Stimulated activated CD4-positive, alpha-beta T cell treated with anti-CD3 and anti-CD28 coated beads, Interleukin-1b, Interleukin-23, amount 100 ng/mL, for 48 hours (primary cell): ENCODE measurements around the gene CD3D.

Source experiments
- DNase-seq: peaks from one replicate; pipeline ENCODE4 v3.0.0-alpha.2; 2020

Gene CD3D

GRCh38 chr11:118342503-118343161, at the start of gene CD3D:
TSS of gene CD3D (minus strand) at chr11:118342705. CDS start at chr11:118342607, 98 bp downstream.
- peak; percentile 75 for DNase-seq

- DNase-seq, result no peak
These were observed 41.2 kb upstream of the CD3D start for GRCh38 chr11:118383657-118384056.

- DNase-seq, result no peak
These were observed 40.4 kb upstream of the CD3D start for GRCh38 chr11:118382954-118383353.

- DNase-seq, result no peak
These were observed 38.1 kb upstream of the CD3D start for GRCh38 chr11:118380571-118380970.

- DNase-seq, result no peak
These were observed 37.0 kb upstream of the CD3D start for GRCh38 chr11:118379497-118379896.

GRCh38 chr11:118375978-118376377, 33.5 kb upstream of the CD3D start:
- no peak for DNase-seq

GRCh38 chr11:118374729-118375128, 32.2 kb upstream of the CD3D start:
- no peak for DNase-seq

- DNase-seq, result no peak
These were observed 31.4 kb upstream of the CD3D start for GRCh38 chr11:118373871-118374270.

- no peak for DNase-seq
These were observed 30.8 kb upstream of the CD3D start for GRCh38 chr11:118373263-118373662.

- DNase-seq, result no peak
These were observed 28.3 kb upstream of the CD3D start for GRCh38 chr11:118370774-118371173.

GRCh38 chr11:118366287-118366686, 23.8 kb upstream of the CD3D start:
- DNase-seq, result no peak

GRCh38 chr11:118364956-118365615, 22.6 kb upstream of the CD3D start:
- no peak for DNase-seq

- DNase-seq, result peak; percentile 98
These were observed 16.9 kb upstream of the CD3D start, which contains the start of gene UBE4A for GRCh38 chr11:118359295-118359958. TSS of gene UBE4A (plus strand) at chr11:118359600. CDS start at chr11:118365081, 5,481 bp downstream.

- no peak for DNase-seq
These were observed 15.6 kb upstream of the CD3D start for GRCh38 chr11:118358071-118358470.

- DNase-seq, result no peak
These were observed 10.7 kb upstream of the CD3D start for GRCh38 chr11:118353084-118353710.

- no peak for DNase-seq
These were observed 7.0 kb upstream of the CD3D start for GRCh38 chr11:118349475-118349874.

GRCh38 chr11:118343981-118344515, 1.5 kb upstream of the CD3D start, which contains the start of gene CD3G:
TSS of gene CD3G (plus strand) at chr11:118344344. CDS start at chr11:118344424, 80 bp downstream.
- peak; percentile 76 for DNase-seq

- peak; percentile 38 for DNase-seq
These were observed 743 bp upstream of the CD3D start for GRCh38 chr11:118343248-118343647.

- DNase-seq, result no peak
These were observed 553 bp downstream of the CD3D start for GRCh38 chr11:118341815-118342489.

GRCh38 chr11:118341261-118341660, 1.2 kb downstream of the CD3D start:
- DNase-seq, result no peak

- no peak for DNase-seq
These were observed 2.1 kb downstream of the CD3D start for GRCh38 chr11:118340449-118340848.

GRCh38 chr11:118339281-118339961, 3.1 kb downstream of the CD3D start:
- no peak for DNase-seq
